K562 (cell line): ENCODE measurements around the gene ZNF837. TPM values are rescaled to one million over a fixed set of nuclear protein-coding genes. Genes with fewer than 3 reads are reported as not detected.

Source experiments
- BDP1 ChIP-seq: IDR thresholded peaks from 3 replicates; pipeline ENCODE4 v1.6.1; 2011; ENCODE audit not compliant: insufficient read length, insufficient read depth
- EZH2 ChIP-seq: IDR thresholded peaks from 2 replicates; pipeline ENCODE4 v1.6.1; 2012; ENCODE audit warnings: low read depth, mild to moderate bottlenecking, inconsistent platforms, low read length, borderline replicate concordance
- GABPB1 ChIP-seq: sonication (generic); formaldehyde crosslinking; IDR thresholded peaks from 2 replicates; pipeline ENCODE4 v1.8.0; 2022; ENCODE audit warnings: mild to moderate bottlenecking, missing genetic modification reagents
- IRF2 ChIP-seq: sonication (generic); formaldehyde crosslinking; IDR thresholded peaks from 2 replicates; pipeline ENCODE4 v1.8.1; 2022; ENCODE audit warnings: mild to moderate bottlenecking, missing genetic modification reagents
- PCBP2 ChIP-seq: fragments of 200-400 bp; formaldehyde crosslinking; IDR thresholded peaks from 2 replicates; pipeline ENCODE4 v1.6.1; 2018; ENCODE audit warnings: low read length, low read depth, mild to moderate bottlenecking, moderate library complexity; ENCODE audit not compliant: poor library complexity, severe bottlenecking
- POLR2AphosphoS2 ChIP-seq: IDR thresholded peaks from 2 replicates; pipeline ENCODE4 v1.6.1; 2012; ENCODE audit warnings: low read length, improper control_type of control experiment
- RAD21 ChIP-seq, 2 experiments: fragments of 250-450 bp in 1 of 2; fragments of 450-650 bp in 1 of 2; sonication (Bioruptor Pico) in 1 of 2; formaldehyde crosslinking in 1 of 2; IDR thresholded peaks in 1 of 2; conservative IDR thresholded peaks in 1 of 2; 2 replicates each; pipeline versions ENCODE4 v1.4.0 to v1.8.0; 2020 to 2022; ENCODE audit warnings: mild to moderate bottlenecking in 2 of 2, moderate library complexity in 1 of 2
- SAFB ChIP-seq: fragments of 200-400 bp; formaldehyde crosslinking; IDR thresholded peaks from 2 replicates; pipeline ENCODE4 v1.6.1; 2017; ENCODE audit warnings: low read depth, low read length, borderline replicate concordance
- SFPQ ChIP-seq: fragments of 200-400 bp; formaldehyde crosslinking; IDR thresholded peaks from 2 replicates; pipeline ENCODE4 v1.6.1; 2017; ENCODE audit warnings: mild to moderate bottlenecking, low read depth, low read length, moderate library complexity
- STAG1 ChIP-seq: sonication (generic); formaldehyde crosslinking; IDR thresholded peaks from 2 replicates; pipeline ENCODE4 v1.5.0; 2020; ENCODE audit warnings: missing genetic modification reagents, borderline replicate concordance
- TFE3 ChIP-seq: fragments of 450-650 bp; formaldehyde crosslinking; IDR thresholded peaks from 2 replicates; pipeline ENCODE4 v1.4.0; 2020; ENCODE audit warnings: mild to moderate bottlenecking, mixed read lengths
- ZBTB5 ChIP-seq: fragments of 450-650 bp; IDR thresholded peaks from 2 replicates; pipeline ENCODE4 v1.6.1; 2017; ENCODE audit warnings: antibody characterized with exemption
- ZNF217 ChIP-seq: sonication (generic); formaldehyde crosslinking; IDR thresholded peaks from 2 replicates; pipeline ENCODE4 v1.8.0; 2022; ENCODE audit warnings: mild to moderate bottlenecking, missing genetic modification reagents
- ZNF311 ChIP-seq: fragments of 250-450 bp; sonication (Bioruptor Pico); IDR thresholded peaks from 2 replicates; pipeline ENCODE4 v1.4.0; 2020; ENCODE audit warnings: mild to moderate bottlenecking, moderate library complexity
- ZNF584 ChIP-seq: fragments of 200-800 bp; sonication (Bioruptor generic); IDR thresholded peaks from 2 replicates; pipeline ENCODE4 v1.6.1; 2016; ENCODE audit warnings: low read depth, mild to moderate bottlenecking, missing genetic modification characterization, missing compliant biosample characterization
- ZNF717 ChIP-seq: fragments of 250-450 bp; sonication (Bioruptor Pico); IDR thresholded peaks from 2 replicates; pipeline ENCODE4 v1.5.0; 2021
- polyA plus RNA-seq, 8 experiments: library from polyadenylated mRNA; depleted of rRNA in 4 of 8; stranded (reverse) in 5 of 8; unstranded in 3 of 8; fragments of >200 nt; fragmentation: Nextera tagmentation in 2 of 8; fragmentation: Illumina TruSeq in 1 of 8; extraction: Ambion mirVana in 2 of 8; extraction: Trizol in 1 of 8; gene quantifications; 2 replicates each; pipeline versions ENCODE4 v1.2.1 to v1.2.3, GENCODE V29; 2011 to 2014; ENCODE audit warnings: inconsistent platforms in 1 of 8, missing spikeins in 1 of 8
- total RNA-seq, 7 experiments: library from RNA; depleted of rRNA in 6 of 7; stranded (reverse); fragments of >200 nt in 6 of 7; fragmentation: Illumina TruSeq in 2 of 7; extraction: Trizol in 2 of 7; gene quantifications; 2 replicates each; pipeline versions ENCODE4 v1.2.1 to v1.2.3, GENCODE V29; 2011 to 2021; ENCODE audit warnings: low replicate concordance in 1 of 7
- TF ChIP-seq, protein P1 (sequence below): IDR thresholded peaks from 2 replicates; pipeline ENCODE4 v1.6.1; 2011; ENCODE audit not compliant: insufficient read length; ENCODE audit errors: extremely low read depth
- TF ChIP-seq, protein P2 (sequence below): fragments of 450-650 bp; formaldehyde crosslinking; IDR thresholded peaks from 2 replicates; pipeline ENCODE4 v1.4.0; 2020; ENCODE audit warnings: mild to moderate bottlenecking, moderate library complexity

ZNF837 gene
- total and polyA plus RNA-seq, 9 of the 15 experiments (the other 6 are each of a cell fraction or from before 2014, with no cell fraction given) = 0.11 to 2.1 (median 0.57) TPM; not detected in 4

- TF ChIP-seq ZNF584 = no peak
- peak; percentile 95 for TF ChIP-seq GABPB1 (CRISPR knock-in tag)
- no peak for TF ChIP-seq PCBP2
- no peak for TF ChIP-seq ZNF217 (CRISPR knock-in tag)
- TF ChIP-seq ZNF311 = no peak
- no peak for TF ChIP-seq BDP1
- TF ChIP-seq, protein P1, sequence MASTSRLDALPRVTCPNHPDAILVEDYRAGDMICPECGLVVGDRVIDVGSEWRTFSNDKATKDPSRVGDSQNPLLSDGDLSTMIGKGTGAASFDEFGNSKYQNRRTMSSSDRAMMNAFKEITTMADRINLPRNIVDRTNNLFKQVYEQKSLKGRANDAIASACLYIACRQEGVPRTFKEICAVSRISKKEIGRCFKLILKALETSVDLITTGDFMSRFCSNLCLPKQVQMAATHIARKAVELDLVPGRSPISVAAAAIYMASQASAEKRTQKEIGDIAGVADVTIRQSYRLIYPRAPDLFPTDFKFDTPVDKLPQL = no peak
- no peak for TF ChIP-seq TFE3 (CRISPR knock-in tag)
- TF ChIP-seq EZH2 = no peak
- TF ChIP-seq ZBTB5 = no peak
- TF ChIP-seq STAG1 (CRISPR knock-in tag) = no peak
- TF ChIP-seq ZNF717 (CRISPR knock-in tag) = no peak
- TF ChIP-seq SAFB = peak; percentile 83
- TF ChIP-seq IRF2 (CRISPR knock-in tag) = no peak
- TF ChIP-seq, protein P2, sequence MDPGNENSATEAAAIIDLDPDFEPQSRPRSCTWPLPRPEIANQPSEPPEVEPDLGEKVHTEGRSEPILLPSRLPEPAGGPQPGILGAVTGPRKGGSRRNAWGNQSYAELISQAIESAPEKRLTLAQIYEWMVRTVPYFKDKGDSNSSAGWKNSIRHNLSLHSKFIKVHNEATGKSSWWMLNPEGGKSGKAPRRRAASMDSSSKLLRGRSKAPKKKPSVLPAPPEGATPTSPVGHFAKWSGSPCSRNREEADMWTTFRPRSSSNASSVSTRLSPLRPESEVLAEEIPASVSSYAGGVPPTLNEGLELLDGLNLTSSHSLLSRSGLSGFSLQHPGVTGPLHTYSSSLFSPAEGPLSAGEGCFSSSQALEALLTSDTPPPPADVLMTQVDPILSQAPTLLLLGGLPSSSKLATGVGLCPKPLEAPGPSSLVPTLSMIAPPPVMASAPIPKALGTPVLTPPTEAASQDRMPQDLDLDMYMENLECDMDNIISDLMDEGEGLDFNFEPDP (CRISPR knock-in tag) = no peak
- TF ChIP-seq SFPQ = no peak
- no peak; a peak in 1 of 4 replicates for TF ChIP-seq RAD21 (CRISPR knock-in tag; conservative IDR thresholded peaks at IDR 0.05 in 1 of 2, IDR thresholded peaks at IDR 0.05 in 1 of 2)
- peak; percentile 36; the same call in 1 of the 2 replicates for TF ChIP-seq POLR2AphosphoS2
Observed at GRCh38 chr19:58362272-58362994, 18.4 kb downstream of the ZNF837 start, which contains the start of gene ZNF497 (continued).
